Measurements from ENCODE around the gene INSR.
"Not testable (repeated sequence)": the region's sequence is repeated elsewhere in the genome, so short reads cannot be mapped to it uniquely, and the experiment has no call there.

INSR gene

DNA sequence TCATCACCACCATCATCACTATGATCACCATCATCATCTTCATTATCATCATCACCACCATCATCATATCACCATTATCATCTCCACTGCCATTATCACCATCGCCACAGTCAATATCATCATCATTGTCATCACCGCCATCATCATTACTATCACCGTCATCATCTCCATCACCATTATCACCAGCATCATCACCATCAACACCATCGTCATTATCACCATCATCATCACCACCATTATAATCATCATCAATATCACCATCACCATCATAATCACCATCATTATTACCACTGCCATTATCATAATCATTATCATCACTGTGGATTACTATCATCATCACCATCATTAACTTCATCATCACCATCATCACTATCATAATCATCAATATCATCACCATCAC lies 37.2 kb upstream of the INSR start:
- H3K4me3 ChIP-seq (ENCODE audit: low read depth, low read length): no peak overlapping the region
- TF ChIP-seq, protein P1, sequence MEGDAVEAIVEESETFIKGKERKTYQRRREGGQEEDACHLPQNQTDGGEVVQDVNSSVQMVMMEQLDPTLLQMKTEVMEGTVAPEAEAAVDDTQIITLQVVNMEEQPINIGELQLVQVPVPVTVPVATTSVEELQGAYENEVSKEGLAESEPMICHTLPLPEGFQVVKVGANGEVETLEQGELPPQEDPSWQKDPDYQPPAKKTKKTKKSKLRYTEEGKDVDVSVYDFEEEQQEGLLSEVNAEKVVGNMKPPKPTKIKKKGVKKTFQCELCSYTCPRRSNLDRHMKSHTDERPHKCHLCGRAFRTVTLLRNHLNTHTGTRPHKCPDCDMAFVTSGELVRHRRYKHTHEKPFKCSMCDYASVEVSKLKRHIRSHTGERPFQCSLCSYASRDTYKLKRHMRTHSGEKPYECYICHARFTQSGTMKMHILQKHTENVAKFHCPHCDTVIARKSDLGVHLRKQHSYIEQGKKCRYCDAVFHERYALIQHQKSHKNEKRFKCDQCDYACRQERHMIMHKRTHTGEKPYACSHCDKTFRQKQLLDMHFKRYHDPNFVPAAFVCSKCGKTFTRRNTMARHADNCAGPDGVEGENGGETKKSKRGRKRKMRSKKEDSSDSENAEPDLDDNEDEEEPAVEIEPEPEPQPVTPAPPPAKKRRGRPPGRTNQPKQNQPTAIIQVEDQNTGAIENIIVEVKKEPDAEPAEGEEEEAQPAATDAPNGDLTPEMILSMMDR (IDR thresholded peaks at IDR 0.05; ENCODE audit: low read depth, low read length): no peak

DNA sequence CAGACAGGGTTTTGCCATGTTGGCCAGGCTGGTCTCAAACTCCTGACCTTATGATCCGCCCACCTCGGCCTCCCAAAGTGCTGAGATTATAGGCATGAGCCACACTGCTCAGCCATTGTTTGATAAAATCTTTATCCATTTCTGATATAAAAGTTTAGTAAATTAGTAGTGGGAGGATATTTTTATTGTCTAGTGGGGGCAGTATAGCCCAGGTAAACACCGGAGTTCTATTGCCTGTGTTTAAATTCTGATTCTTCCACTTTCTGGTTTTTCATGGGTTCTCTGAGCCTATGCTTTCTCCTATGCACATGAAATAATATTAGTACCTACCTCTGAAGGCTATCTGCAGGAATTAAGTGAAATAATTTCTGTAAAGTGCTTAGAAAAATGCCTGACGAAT lies 34.4 kb upstream of the INSR start:
- TF ChIP-seq, protein P1 (IDR thresholded peaks at IDR 0.05; ENCODE audit: low read depth, low read length): no peak
- H3K4me3 ChIP-seq (ENCODE audit: low read depth, low read length): no peak overlapping the region

DNA sequence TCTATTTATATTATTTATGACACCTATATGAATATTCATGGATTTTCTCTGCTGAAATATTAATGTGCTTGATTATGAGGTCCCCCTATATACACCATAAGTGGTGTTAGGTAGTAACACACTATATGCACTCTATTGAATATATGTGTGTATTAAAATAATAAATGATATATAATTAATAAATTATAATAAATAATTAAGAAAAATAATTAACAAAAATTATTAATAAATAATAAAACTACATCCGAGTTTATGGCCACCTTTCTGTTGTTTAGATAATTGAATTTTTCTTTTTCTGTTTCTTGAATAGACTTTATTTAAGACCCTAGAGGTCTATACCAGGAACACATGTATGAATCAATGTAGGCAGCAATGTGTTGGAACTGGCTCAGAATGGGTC lies 33.6 kb upstream of the INSR start:
- TF ChIP-seq, protein P1 (IDR thresholded peaks at IDR 0.05; ENCODE audit: low read depth, low read length): no peak
- no peak overlapping the region for H3K4me3 ChIP-seq (ENCODE audit: low read depth, low read length)

DNA sequence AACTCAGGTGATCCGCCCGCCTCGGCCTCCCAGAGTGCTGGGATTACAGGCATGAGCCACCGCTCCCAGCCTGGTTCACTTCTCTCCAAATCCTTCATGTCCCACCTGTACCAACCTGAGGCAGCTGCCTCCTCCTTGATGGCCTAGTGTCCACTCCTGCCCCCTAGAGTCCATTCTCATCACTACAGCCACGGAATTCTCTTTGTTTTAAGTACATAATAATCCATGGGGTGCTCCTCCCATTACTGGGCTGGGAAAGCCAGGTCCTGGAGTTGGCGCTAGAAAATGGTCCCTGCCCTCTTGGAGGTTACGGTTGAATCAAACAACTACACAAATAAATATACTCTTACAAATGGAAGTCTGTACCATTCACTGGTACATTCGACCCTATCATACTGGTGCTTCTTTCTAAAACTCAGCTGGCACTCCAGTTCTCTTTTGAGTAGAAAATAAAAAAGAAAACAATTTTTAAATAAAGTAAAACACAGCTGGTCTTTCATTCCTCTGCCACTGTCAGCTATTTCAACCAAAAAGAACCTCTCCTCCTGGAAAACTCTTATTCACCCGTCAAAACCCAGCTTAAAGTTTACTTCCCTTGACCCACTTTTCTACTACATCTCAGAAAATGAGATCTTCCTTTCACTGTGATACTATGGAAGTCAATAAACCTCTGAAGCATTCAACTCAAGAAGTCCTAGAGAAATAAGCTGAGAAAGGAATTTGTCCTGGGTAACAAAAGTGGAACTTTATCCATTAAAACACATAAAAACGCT lies 32.1 kb upstream of the INSR start:
- TF ChIP-seq, protein P1 (IDR thresholded peaks at IDR 0.05; ENCODE audit: low read depth, low read length): no peak
- no peak overlapping the region for H3K4me3 ChIP-seq (ENCODE audit: low read depth, low read length)

DNA sequence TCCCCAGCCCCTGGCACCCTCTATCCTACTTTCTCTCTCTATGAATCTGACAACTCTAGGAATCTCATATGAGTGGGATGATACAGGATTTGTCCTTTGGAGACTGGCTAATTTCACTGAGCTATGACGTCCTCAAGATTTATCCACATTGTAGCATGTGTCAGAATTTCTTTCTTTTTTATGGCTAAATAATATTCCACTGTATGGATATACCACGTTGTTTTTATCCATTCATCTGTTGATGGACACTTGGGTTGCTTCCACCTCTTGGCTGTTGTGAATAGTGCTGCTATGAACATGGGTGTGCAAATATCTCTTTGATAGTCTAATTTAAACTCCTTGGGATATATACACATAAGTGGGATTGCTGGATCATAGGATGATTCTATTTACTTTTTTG lies 24.0 kb upstream of the INSR start:
- no peak overlapping the region for H3K4me3 ChIP-seq (ENCODE audit: low read depth, low read length)
- TF ChIP-seq, protein P1 (IDR thresholded peaks at IDR 0.05; ENCODE audit: low read depth, low read length): no peak

DNA sequence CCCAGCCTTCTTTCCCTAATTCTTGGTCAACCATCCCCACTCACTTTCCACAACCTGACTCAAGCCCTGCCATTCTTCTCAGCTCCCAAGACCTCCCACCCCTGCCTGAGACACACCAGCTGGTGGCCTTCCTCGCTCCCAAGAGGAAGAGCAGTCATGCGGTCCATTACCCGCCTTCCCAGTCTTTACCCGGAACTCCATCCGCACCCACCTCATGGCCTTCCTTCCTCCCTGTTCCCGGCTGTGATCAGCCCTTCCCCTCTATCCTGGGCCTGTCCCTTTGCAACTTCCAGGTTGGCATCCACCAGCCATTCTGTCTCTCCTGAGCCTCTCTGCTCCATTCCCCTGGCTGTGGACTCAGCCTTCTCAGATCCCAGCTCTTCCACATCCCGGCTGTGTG lies 18.6 kb upstream of the INSR start:
- no peak overlapping the region for H3K4me3 ChIP-seq (ENCODE audit: low read depth, low read length)
- TF ChIP-seq, protein P1 (IDR thresholded peaks at IDR 0.05; ENCODE audit: low read depth, low read length): no peak

DNA sequence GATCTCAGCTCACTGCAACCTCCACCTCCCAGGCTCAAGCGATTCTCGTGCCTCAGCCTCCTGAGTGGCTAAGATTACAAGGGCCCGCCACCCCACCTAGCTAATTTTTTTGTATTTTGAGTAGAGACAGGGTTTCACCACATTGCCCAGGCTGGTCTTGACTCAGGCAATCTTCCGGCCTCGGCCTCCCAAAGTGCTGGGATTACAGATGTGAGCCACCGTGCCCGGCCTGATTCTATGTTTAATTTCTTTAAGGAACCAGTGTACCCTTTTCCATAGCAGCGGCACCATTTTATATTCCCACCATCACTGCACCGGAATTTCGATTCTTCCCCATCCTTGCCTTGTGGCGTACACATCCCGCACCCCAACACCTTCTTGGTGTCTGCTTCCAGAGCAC lies 17.7 kb upstream of the INSR start:
- no peak overlapping the region for H3K4me3 ChIP-seq (ENCODE audit: low read depth, low read length)
- TF ChIP-seq, protein P1 (IDR thresholded peaks at IDR 0.05; ENCODE audit: low read depth, low read length): no peak

DNA sequence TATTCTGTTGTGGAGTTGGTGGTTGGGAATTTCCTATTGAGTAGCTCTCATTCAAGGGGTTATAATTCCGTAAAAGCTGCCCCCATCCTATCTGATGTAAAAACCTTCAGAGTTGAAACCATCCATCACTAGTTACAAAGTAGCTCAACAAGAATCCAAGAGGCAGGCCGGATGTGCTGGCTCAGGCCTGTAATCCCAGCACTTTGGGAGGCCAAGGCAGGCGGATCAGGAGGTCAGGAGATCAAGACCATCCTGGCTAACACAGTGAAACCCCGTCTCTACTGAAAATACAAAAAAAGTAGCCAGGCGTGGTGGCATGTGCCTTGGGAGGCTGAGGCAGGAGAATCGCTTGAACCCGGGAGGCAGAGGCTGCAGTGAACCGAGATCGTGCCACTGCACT lies 14.1 kb upstream of the INSR start:
- not testable (repeated sequence) for H3K4me3 ChIP-seq (ENCODE audit: low read depth, low read length)
